ENCODE results near the gene APEX2.

APEX2 gene

DNA sequence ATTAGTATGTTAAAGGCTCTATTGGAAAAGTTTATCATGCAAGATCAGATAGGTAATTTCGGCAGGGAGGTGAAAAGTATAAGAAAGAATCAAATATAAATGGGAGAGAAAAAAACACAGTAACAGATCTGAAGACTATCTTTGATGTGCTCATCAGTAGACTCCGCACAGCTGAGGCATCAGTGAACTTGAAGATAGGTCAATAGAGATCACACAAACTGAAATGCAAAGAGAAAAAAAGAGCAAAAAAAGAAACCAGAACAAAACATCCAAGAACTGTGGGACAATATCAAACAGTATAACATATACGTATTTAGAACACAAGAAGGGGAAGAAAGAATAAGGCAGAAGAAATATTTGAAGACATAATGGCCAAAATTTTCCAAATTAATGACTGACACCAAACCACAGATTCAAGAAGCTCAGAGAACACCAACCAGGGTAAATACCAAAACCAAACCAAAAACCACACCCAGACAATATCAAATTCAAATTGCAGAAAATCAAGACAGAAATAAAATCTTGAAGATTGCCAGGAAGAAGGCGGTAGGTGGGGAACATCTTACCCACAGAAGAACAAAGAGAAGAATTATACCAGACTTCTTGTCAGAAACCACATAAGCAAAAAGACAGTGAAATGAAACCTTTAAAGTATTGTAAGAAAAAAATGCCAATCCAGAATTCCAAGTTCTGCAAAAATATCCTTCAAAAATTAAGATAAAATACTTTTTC lies 35.2 kb upstream of the APEX2 start:
- H2AFZ ChIP-seq (ENCODE audit: low read length) = no peak overlapping the region
- H3K9me3 ChIP-seq (ENCODE audit: low read length) = no peaks in the 10 kb centered on the region
- no peaks in the 10 kb centered on the region for H3K79me2 ChIP-seq (ENCODE audit: insufficient read depth, low read length)
- H3K9ac ChIP-seq (ENCODE audit: low read length) = no peak overlapping the region
- no peaks in the 10 kb centered on the region for H3K9me2 ChIP-seq (ENCODE audit: low read depth, low read length)
- TF ChIP-seq CTCF (IDR thresholded peaks at IDR 0.05; ENCODE audit: low read length) (no peak), EZH2 (IDR thresholded peaks at IDR 0.05; ENCODE audit: borderline replicate concordance, low read length) (no peak)
- H3K4me1 ChIP-seq (ENCODE audit: insufficient read depth, low read length, severe bottlenecking) = no peaks in the 10 kb centered on the region
- no peaks in the 10 kb centered on the region for H3K36me3 ChIP-seq (ENCODE audit: insufficient read depth, low read length)
- H4K20me1 ChIP-seq (ENCODE audit: insufficient read depth, low read length) = no peaks in the 10 kb centered on the region
- H3K27me3 ChIP-seq (ENCODE audit: insufficient read depth, low read length) = no peaks in the 10 kb centered on the region
- H3K4me2 ChIP-seq (ENCODE audit: low read length) = no peak overlapping the region
- H3F3A ChIP-seq (ENCODE audit: insufficient read depth, low read length) = no peaks in the 10 kb centered on the region
- no peak overlapping the region for H3K4me3 ChIP-seq (ENCODE audit: low read depth, low read length, poor library complexity, severe bottlenecking)
- H3K27ac ChIP-seq (ENCODE audit: low read depth, low read length, poor library complexity, severe bottlenecking) = no peak overlapping the region

GRCh38 chrX:54977387-54977786 lies 22.8 kb upstream of the APEX2 start:
- no peak overlapping the region for H2AFZ ChIP-seq (ENCODE audit: low read length)
- no peaks in the 10 kb centered on the region for H3F3A ChIP-seq (ENCODE audit: insufficient read depth, low read length)
- no peak for TF ChIP-seq EZH2 (IDR thresholded peaks at IDR 0.05; ENCODE audit: borderline replicate concordance, low read length)
- no peak for TF ChIP-seq CTCF (IDR thresholded peaks at IDR 0.05; ENCODE audit: low read length)
- no peaks in the 10 kb centered on the region for H3K4me1 ChIP-seq (ENCODE audit: insufficient read depth, low read length, severe bottlenecking)
- no peak overlapping the region for H3K4me2 ChIP-seq (ENCODE audit: low read length)
- H3K9me3 ChIP-seq (ENCODE audit: low read length) = no peaks in the 10 kb centered on the region
- H4K20me1 ChIP-seq (ENCODE audit: insufficient read depth, low read length) = no peaks in the 10 kb centered on the region
- no peak overlapping the region for H3K9ac ChIP-seq (ENCODE audit: low read length)
- H3K27me3 ChIP-seq (ENCODE audit: insufficient read depth, low read length) = no peaks in the 10 kb centered on the region
- H3K79me2 ChIP-seq (ENCODE audit: insufficient read depth, low read length) = no peaks in the 10 kb centered on the region
- no peaks in the 10 kb centered on the region for H3K9me2 ChIP-seq (ENCODE audit: low read depth, low read length)
- H3K4me3 ChIP-seq (ENCODE audit: low read depth, low read length, poor library complexity, severe bottlenecking) = no peak overlapping the region
- H3K27ac ChIP-seq (ENCODE audit: low read depth, low read length, poor library complexity, severe bottlenecking) = no peak overlapping the region
- no peaks in the 10 kb centered on the region for H3K36me3 ChIP-seq (ENCODE audit: insufficient read depth, low read length)

DNA sequence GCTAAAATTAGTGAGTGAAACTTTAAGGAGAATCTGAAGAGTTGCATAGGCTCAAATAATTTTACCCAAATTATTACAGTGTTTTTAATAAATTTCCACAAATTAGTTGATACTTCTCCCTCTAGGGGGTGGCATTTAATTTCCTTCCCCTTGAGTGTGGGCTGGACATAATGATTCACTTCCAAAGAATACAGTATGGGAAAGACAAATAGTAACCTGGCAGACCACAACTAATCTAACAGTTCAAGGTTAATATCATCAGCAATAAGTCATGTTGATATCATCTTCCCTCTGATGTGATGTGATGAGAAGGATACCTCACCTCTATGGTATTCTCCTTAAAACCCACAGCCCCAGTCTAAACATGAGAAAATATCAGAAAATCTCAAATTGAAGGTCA lies 21.7 kb upstream of the APEX2 start:
- Histone ChIP-seq H3K9ac (ENCODE audit: low read length) (no peak overlapping the region), H3K36me3 (ENCODE audit: insufficient read depth, low read length) (no peaks in the 10 kb centered on the region), H3F3A (ENCODE audit: insufficient read depth, low read length) (no peaks in the 10 kb centered on the region), H2AFZ (ENCODE audit: low read length) (no peak overlapping the region), H3K9me2 (ENCODE audit: low read depth, low read length) (no peaks in the 10 kb centered on the region), H3K9me3 (ENCODE audit: low read length) (no peaks in the 10 kb centered on the region), H3K4me3 (ENCODE audit: low read depth, low read length, poor library complexity, severe bottlenecking) (no peak overlapping the region), H3K4me1 (ENCODE audit: insufficient read depth, low read length, severe bottlenecking) (no peaks in the 10 kb centered on the region), H3K27me3 (ENCODE audit: insufficient read depth, low read length) (no peaks in the 10 kb centered on the region), H3K79me2 (ENCODE audit: insufficient read depth, low read length) (no peaks in the 10 kb centered on the region), H3K27ac (ENCODE audit: low read depth, low read length, poor library complexity, severe bottlenecking) (no peak overlapping the region), H4K20me1 (ENCODE audit: insufficient read depth, low read length) (no peaks in the 10 kb centered on the region), H3K4me2 (ENCODE audit: low read length) (no peak overlapping the region)
- TF ChIP-seq CTCF (IDR thresholded peaks at IDR 0.05; ENCODE audit: low read length) (no peak), EZH2 (IDR thresholded peaks at IDR 0.05; ENCODE audit: borderline replicate concordance, low read length) (no peak)

Measured in OCI-LY1 (cell line).